Measurements from ENCODE around the gene BLTP1. TPM values are rescaled to one million over a fixed set of nuclear protein-coding genes. Genes with fewer than 3 reads are reported as not detected.

The BLTP1 gene
- total RNA-seq, 5 donors from 2014 or later (not counting 1 experiment from before 2014, with no cell fraction given), result 58.8 to 115 (median 65.3) TPM

GRCh38 chr4:122171323-122171722 lies 19.2 kb downstream of the BLTP1 start:
- Mint-ChIP-seq H3K4me1 (peaks cover 30 to 34% (median 33%) of the 10 kb centered on the region in 3 donors), H3K36me3 (peaks cover 38% of the 10 kb centered on the region), H3K4me3 (no peak overlapping the region), H3K27ac (no peak overlapping the region), H3K9me3 (no peaks in the 10 kb centered on the region), H3K27me3 (no peaks in the 10 kb centered on the region)
- ChIA-PET POLR2A (interaction anchor here in 1 of 2 donors (0.6 kb wide), 1 partner anchor 70 kb away, joined by 4 read pairs; no protein-coding TSS in a partner anchor), CTCF (no interaction called here)
- Histone ChIP-seq H3K4me3 (ENCODE audit: control insufficient read depth in 1 of 2, extremely low read depth in 1 of 2, low read length in 1 of 2) (no peak overlapping the region), H3K27ac (ENCODE audit: low read length) (no peak overlapping the region), H3K4me1 (ENCODE audit: control insufficient read depth in 1 of 2, extremely low read depth in 1 of 2, insufficient read depth in 2 of 2, low read length in 2 of 2) (no peaks in the 10 kb centered on the region), H3K9me3 (no peaks in the 10 kb centered on the region), H3K27me3 (replicated peaks in 1 of 2; ENCODE audit: control insufficient read depth in 2 of 2, extremely low read depth in 1 of 2, insufficient read depth in 2 of 2, low read length in 1 of 2) (no peaks in the 10 kb centered on the region), H3K36me3 (ENCODE audit: control insufficient read depth in 2 of 2, extremely low read depth in 1 of 2, insufficient read depth in 1 of 2, low read length in 1 of 2) (peaks cover 0 to 10% of the 10 kb centered on the region in 2 donors)
- ATAC-seq (replicated peaks in 1 of 4) (no peak), DNase-seq (no peak)

GRCh38 chr4:122172266-122172665 lies 20.1 kb downstream of the BLTP1 start:
- ChIA-PET CTCF (no interaction called here), POLR2A (interaction anchor here in 1 of 2 donors (0.7 kb wide), 1 partner anchor 113 kb away, joined by 4 read pairs; no protein-coding TSS in a partner anchor)
- ATAC-seq (replicated peaks in 1 of 4) (no peak), DNase-seq (no peak)
- no peak overlapping the region for H3K27ac ChIP-seq (ENCODE audit: low read length)
- Mint-ChIP-seq H3K4me1 (peaks cover 23 to 28% (median 26%) of the 10 kb centered on the region in 3 donors), H3K36me3 (peaks cover 38% of the 10 kb centered on the region), H3K9me3 (no peaks in the 10 kb centered on the region), H3K27me3 (no peaks in the 10 kb centered on the region), H3K4me3 (no peak overlapping the region), H3K27ac (no peak overlapping the region)
- no peaks in the 10 kb centered on the region for H3K27me3 ChIP-seq (replicated peaks in 1 of 2; ENCODE audit: control insufficient read depth in 2 of 2, extremely low read depth in 1 of 2, insufficient read depth in 2 of 2, low read length in 1 of 2)
- H3K4me3 ChIP-seq (ENCODE audit: control insufficient read depth in 1 of 2, extremely low read depth in 1 of 2, low read length in 1 of 2), result no peak overlapping the region
- H3K9me3 ChIP-seq, result no peaks in the 10 kb centered on the region
- WGBS (ENCODE audit: insufficient coverage), result no CpG with 5 or more reads among the region's 1 CpG
- peaks cover 3 to 17% of the 10 kb centered on the region in 2 donors for H3K36me3 ChIP-seq (ENCODE audit: control insufficient read depth in 2 of 2, extremely low read depth in 1 of 2, insufficient read depth in 1 of 2, low read length in 1 of 2)
- H3K4me1 ChIP-seq (ENCODE audit: control insufficient read depth in 1 of 2, extremely low read depth in 1 of 2, insufficient read depth in 2 of 2, low read length in 2 of 2), result no peaks in the 10 kb centered on the region

- H3K4me1 Mint-ChIP-seq, result no peaks in the 10 kb centered on the region
- Histone ChIP-seq H3K27ac (ENCODE audit: low read length) (no peak overlapping the region), H3K4me1 (ENCODE audit: control insufficient read depth in 1 of 2, extremely low read depth in 1 of 2, insufficient read depth in 2 of 2, low read length in 2 of 2) (no peaks in the 10 kb centered on the region), H3K4me3 (ENCODE audit: control insufficient read depth in 1 of 2, extremely low read depth in 1 of 2, low read length in 1 of 2) (no peak overlapping the region), H3K36me3 (ENCODE audit: control insufficient read depth in 2 of 2, extremely low read depth in 1 of 2, insufficient read depth in 1 of 2, low read length in 1 of 2) (peaks cover 3 to 59% of the 10 kb centered on the region in 2 donors), H3K27me3 (replicated peaks in 1 of 2; ENCODE audit: control insufficient read depth in 2 of 2, extremely low read depth in 1 of 2, insufficient read depth in 2 of 2, low read length in 1 of 2) (no peaks in the 10 kb centered on the region), H3K9me3 (no peaks in the 10 kb centered on the region)
- CTCF ChIA-PET, result no interaction called here
- no peaks in the 10 kb centered on the region for H3K9me3 Mint-ChIP-seq
- H3K4me3 Mint-ChIP-seq, result no peak overlapping the region
- DNase-seq (no peak), ATAC-seq (replicated peaks in 1 of 4) (no peak)
- POLR2A ChIA-PET, result no interaction called here
- H3K27me3 Mint-ChIP-seq, result no peaks in the 10 kb centered on the region
- H3K36me3 Mint-ChIP-seq, result peaks cover 47% of the 10 kb centered on the region
- WGBS (ENCODE audit: insufficient coverage), result no CpG with 5 or more reads among the region's 1 CpG
- no peak overlapping the region for H3K27ac Mint-ChIP-seq
Observed at GRCh38 chr4:122178961-122179360, 26.8 kb downstream of the BLTP1 start.

- no peak overlapping the region for H3K4me3 ChIP-seq (ENCODE audit: control insufficient read depth in 1 of 2, extremely low read depth in 1 of 2, low read length in 1 of 2)
- ChIA-PET POLR2A (no interaction called here), CTCF (no interaction called here)
- no CpG with 5 or more reads among the region's 1 CpG for WGBS (ENCODE audit: insufficient coverage)
- ATAC-seq (replicated peaks in 1 of 4) (no peak), DNase-seq (no peak)
- Mint-ChIP-seq H3K4me3 (no peak overlapping the region), H3K9me3 (no peaks in the 10 kb centered on the region), H3K4me1 (peaks cover 0 to 3% (median 0%) of the 10 kb centered on the region in 3 donors), H3K27me3 (no peaks in the 10 kb centered on the region), H3K36me3 (peaks cover 52% of the 10 kb centered on the region), H3K27ac (no peak overlapping the region)
- H3K36me3 ChIP-seq (ENCODE audit: control insufficient read depth in 2 of 2, extremely low read depth in 1 of 2, insufficient read depth in 1 of 2, low read length in 1 of 2), result peaks cover 0 to 37% of the 10 kb centered on the region in 2 donors
- no peaks in the 10 kb centered on the region for H3K27me3 ChIP-seq (replicated peaks in 1 of 2; ENCODE audit: control insufficient read depth in 2 of 2, extremely low read depth in 1 of 2, insufficient read depth in 2 of 2, low read length in 1 of 2)
- no peaks in the 10 kb centered on the region for H3K4me1 ChIP-seq (ENCODE audit: control insufficient read depth in 1 of 2, extremely low read depth in 1 of 2, insufficient read depth in 2 of 2, low read length in 2 of 2)
- H3K27ac ChIP-seq (ENCODE audit: low read length), result no peak overlapping the region
- no peaks in the 10 kb centered on the region for H3K9me3 ChIP-seq
Observed at GRCh38 chr4:122195718-122196117, 43.6 kb downstream of the BLTP1 start.

Other genes with a start within 250 kb of the BLTP1 start
- gene TRPC3, start 200.3 kb upstream of the BLTP1 start, total RNA-seq, result under 1 TPM in 4 of 5 donors, not detected in 1; 0.18 to 0.59 (median 0.33) TPM
- not detected for gene ADAD1, start 226.7 kb downstream of the BLTP1 start, total RNA-seq

Measured in T-cell (primary cell).